Keratinocyte (primary cell): ENCODE measurements around the gene F8A1. TPM values are rescaled to one million over a fixed set of nuclear protein-coding genes. Genes with fewer than 3 reads are reported as not detected.
"Not testable (repeated sequence)": the region's sequence is repeated elsewhere in the genome, so short reads cannot be mapped to it uniquely, and the experiment has no call there.

Experiments used
- DNase-seq: peaks from one replicate; pipeline ENCODE4 v3.0.0-alpha.2; 2011; ENCODE audit warnings: low read depth, missing footprints, low spot score
- FAIRE-seq: peaks from 2 replicates; lab custom pipeline; 2011; peaks lifted over from hg19 to GRCh38; lab: Jason Lieb, UNC
- H2AFZ ChIP-seq: 2 replicates; pipeline ENCODE4 v1.6.0; 2012; ENCODE audit warnings: low read length, control low read depth, inconsistent platforms; ENCODE audit not compliant: control insufficient read depth
- H3K27ac ChIP-seq: 2 replicates; pipeline ENCODE4 v1.5.1; 2011; ENCODE audit warnings: low read length; ENCODE audit not compliant: control insufficient read depth, insufficient read depth
- H3K27me3 ChIP-seq: 3 replicates; pipeline ENCODE4 v1.6.0; 2011; ENCODE audit warnings: low read length; ENCODE audit not compliant: control insufficient read depth, insufficient read depth; ENCODE audit errors: extremely low read depth
- H3K36me3 ChIP-seq, 2 experiments: 2 replicates in 1 of 2; 3 replicates in 1 of 2; pipeline ENCODE4 v1.5.1; 2011; ENCODE audit warnings: low read length in 2 of 2, mild to moderate bottlenecking in 1 of 2; ENCODE audit not compliant: control insufficient read depth in 2 of 2, insufficient read depth in 2 of 2; ENCODE audit errors: extremely low read depth in 1 of 2
- H3K4me1 ChIP-seq: 3 replicates; pipeline ENCODE4 v1.5.1; 2011; ENCODE audit warnings: low read length; ENCODE audit not compliant: control insufficient read depth, insufficient read depth; ENCODE audit errors: extremely low read depth
- H3K4me2 ChIP-seq: 3 replicates; pipeline ENCODE4 v1.6.0; 2011; ENCODE audit warnings: low read depth, low read length; ENCODE audit not compliant: control insufficient read depth, insufficient read depth; ENCODE audit errors: extremely low read depth
- H3K4me3 ChIP-seq, 3 experiments: fragments of 200-600 bp in 1 of 3; sonication (generic) in 1 of 3; 2 replicates in 2 of 3; 3 replicates in 1 of 3; pipeline ENCODE4 v1.5.1; 2011 to 2016; ENCODE audit warnings: low read length in 3 of 3, mild to moderate bottlenecking in 3 of 3, control low read depth in 2 of 3, inconsistent platforms in 1 of 3, low read depth in 1 of 3, mixed read lengths in 1 of 3, mixed run types in 1 of 3, moderate library complexity in 1 of 3; ENCODE audit not compliant: control insufficient read depth in 2 of 3, insufficient read depth in 2 of 3; ENCODE audit errors: extremely low read depth in 1 of 3
- H3K79me2 ChIP-seq: 2 replicates; pipeline ENCODE4 v1.6.0; 2012; ENCODE audit warnings: low read length; ENCODE audit not compliant: control insufficient read depth, insufficient read depth
- H3K9ac ChIP-seq: 3 replicates; pipeline ENCODE4 v1.6.0; 2011; ENCODE audit warnings: low read length; ENCODE audit not compliant: control insufficient read depth, insufficient read depth; ENCODE audit errors: extremely low read depth
- H3K9me1 ChIP-seq: 3 replicates; pipeline ENCODE4 v1.6.0; 2011; ENCODE audit warnings: low read length; ENCODE audit not compliant: control insufficient read depth, insufficient read depth; ENCODE audit errors: extremely low read depth
- H3K9me3 ChIP-seq: 2 replicates; pipeline ENCODE4 v1.5.1; 2012; ENCODE audit warnings: low read depth, low read length; ENCODE audit not compliant: control insufficient read depth
- H4K20me1 ChIP-seq: 3 replicates; pipeline ENCODE4 v1.6.0; 2011; ENCODE audit warnings: low read length; ENCODE audit not compliant: control insufficient read depth, insufficient read depth; ENCODE audit errors: extremely low read depth
- EZH2 ChIP-seq: IDR thresholded peaks from one replicate; pipeline ENCODE4 v1.6.1; 2012; ENCODE audit warnings: inconsistent platforms, mild to moderate bottlenecking, low read length, moderate library complexity
- dilution Hi-C: fragments of 300-500 bp; cut with MboI; formaldehyde crosslinking; loops from one replicate; pipeline ENCODE4 v1.7.0; 2020; ENCODE audit warnings: low sequenced_read_pairs; ENCODE audit not compliant: extremely low pct_ligation_motif_present
- polyA plus RNA-seq, 5 experiments: library from polyadenylated mRNA; depleted of rRNA in 3 of 5; stranded (reverse) in 3 of 5; stranded (forward) in 1 of 5; unstranded in 1 of 5; fragments of >200 nt; gene quantifications; 1 replicate in 1 of 5; 2 replicates in 3 of 5; 3 replicates in 1 of 5; pipeline versions ENCODE4 v1.2.1 to v1.2.3, GENCODE V29; 2011 to 2012; ENCODE audit warnings: missing spikeins in 2 of 5, low read depth in 1 of 5, low replicate concordance in 1 of 5
- TF ChIP-seq, protein P1 (sequence below), 3 experiments: IDR thresholded peaks in 1 of 3; conservative IDR thresholded peaks in 1 of 3; optimal IDR thresholded peaks in 1 of 3; 2 replicates in 2 of 3; 3 replicates in 1 of 3; pipeline versions ENCODE3 to v1.5.1; 2011; ENCODE audit warnings: low read length in 3 of 3, mild to moderate bottlenecking in 3 of 3, moderate library complexity in 2 of 3, control low read depth in 1 of 3, inconsistent platforms in 1 of 3; ENCODE audit not compliant: insufficient read depth in 2 of 3; ENCODE audit errors: extremely low read depth in 1 of 3

Gene F8A1
- polyA plus RNA-seq, 1 donor (not counting 4 experiments of a cell fraction or from before 2014, with no cell fraction given): 3.5 TPM

DNA sequence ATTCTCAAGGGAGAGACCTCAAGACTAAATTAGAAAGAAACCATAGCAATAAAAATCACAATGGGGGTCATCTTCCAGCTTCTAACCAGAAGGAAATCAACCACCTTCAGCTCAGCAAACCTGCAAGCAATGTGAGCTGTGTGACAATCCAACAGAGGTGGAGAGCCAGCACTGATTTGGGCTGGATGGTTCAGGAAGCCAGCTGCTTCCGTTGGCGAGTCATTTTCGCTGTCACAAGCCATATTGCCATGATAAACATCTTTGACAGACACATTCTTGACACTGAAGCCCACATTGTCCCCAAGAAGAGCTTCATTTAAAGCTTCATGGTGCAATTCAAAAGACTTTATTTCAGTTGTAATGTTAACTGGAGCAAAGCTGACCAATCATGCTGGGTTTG is 22.7 kb downstream of the F8A1 start:
- no peak overlapping the region for H2AFZ ChIP-seq
- H3K4me2 ChIP-seq: no peak overlapping the region
- dilution Hi-C loops: no loop called here
- TF ChIP-seq EZH2: no peak
- TF ChIP-seq, protein P1, sequence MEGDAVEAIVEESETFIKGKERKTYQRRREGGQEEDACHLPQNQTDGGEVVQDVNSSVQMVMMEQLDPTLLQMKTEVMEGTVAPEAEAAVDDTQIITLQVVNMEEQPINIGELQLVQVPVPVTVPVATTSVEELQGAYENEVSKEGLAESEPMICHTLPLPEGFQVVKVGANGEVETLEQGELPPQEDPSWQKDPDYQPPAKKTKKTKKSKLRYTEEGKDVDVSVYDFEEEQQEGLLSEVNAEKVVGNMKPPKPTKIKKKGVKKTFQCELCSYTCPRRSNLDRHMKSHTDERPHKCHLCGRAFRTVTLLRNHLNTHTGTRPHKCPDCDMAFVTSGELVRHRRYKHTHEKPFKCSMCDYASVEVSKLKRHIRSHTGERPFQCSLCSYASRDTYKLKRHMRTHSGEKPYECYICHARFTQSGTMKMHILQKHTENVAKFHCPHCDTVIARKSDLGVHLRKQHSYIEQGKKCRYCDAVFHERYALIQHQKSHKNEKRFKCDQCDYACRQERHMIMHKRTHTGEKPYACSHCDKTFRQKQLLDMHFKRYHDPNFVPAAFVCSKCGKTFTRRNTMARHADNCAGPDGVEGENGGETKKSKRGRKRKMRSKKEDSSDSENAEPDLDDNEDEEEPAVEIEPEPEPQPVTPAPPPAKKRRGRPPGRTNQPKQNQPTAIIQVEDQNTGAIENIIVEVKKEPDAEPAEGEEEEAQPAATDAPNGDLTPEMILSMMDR (optimal IDR thresholded peaks at IDR 0.05 in 1 of 3, IDR thresholded peaks at IDR 0.05 in 1 of 3, conservative IDR thresholded peaks at IDR 0.05 in 1 of 3; ENCODE audit: extremely low read depth in 1 of 3, insufficient read depth in 2 of 3, low read length in 3 of 3): no peak
- no peaks in the 10 kb centered on the region for H3K4me1 ChIP-seq
- FAIRE-seq (no peak), DNase-seq (no peak)
- H3K27me3 ChIP-seq: no peaks in the 10 kb centered on the region
- H3K9me3 ChIP-seq: no peaks in the 10 kb centered on the region
- no peaks in the 10 kb centered on the region for H3K79me2 ChIP-seq
- no peak overlapping the region for H3K4me3 ChIP-seq
- H3K27ac ChIP-seq: no peak overlapping the region
- H3K9me1 ChIP-seq: no peaks in the 10 kb centered on the region
- H3K36me3 ChIP-seq: no peaks in the 10 kb centered on the region
- no peaks in the 10 kb centered on the region for H4K20me1 ChIP-seq
- H3K9ac ChIP-seq: no peak overlapping the region

DNA sequence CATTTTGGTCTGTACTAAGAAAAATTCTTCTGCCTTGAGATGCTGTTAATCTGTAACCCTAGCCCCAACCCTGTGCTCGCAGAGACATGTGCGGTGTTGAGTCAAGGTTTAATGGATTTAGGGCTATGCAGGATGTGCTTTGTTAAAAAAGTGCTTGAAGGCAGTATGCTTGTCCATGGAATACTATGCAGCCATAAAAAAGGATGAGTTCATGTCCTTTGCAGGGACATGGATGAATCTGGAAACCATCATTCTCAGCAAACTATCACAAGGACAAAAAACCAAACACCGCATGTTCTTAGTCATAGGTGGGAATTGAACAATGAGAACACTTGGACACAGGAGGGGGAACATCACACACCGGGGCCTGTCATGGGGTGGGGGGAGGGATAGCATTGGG is 23.9 kb downstream of the F8A1 start:
- H3K27me3 ChIP-seq, H3K4me3 ChIP-seq, FAIRE-seq, H2AFZ ChIP-seq, dilution Hi-C loops, H3K79me2 ChIP-seq, H3K4me2 ChIP-seq, H4K20me1 ChIP-seq, H3K27ac ChIP-seq, H3K9me3 ChIP-seq, H3K9me1 ChIP-seq, H3K9ac ChIP-seq, H3K4me1 ChIP-seq, DNase-seq, H3K36me3 ChIP-seq: not testable (repeated sequence)

DNA sequence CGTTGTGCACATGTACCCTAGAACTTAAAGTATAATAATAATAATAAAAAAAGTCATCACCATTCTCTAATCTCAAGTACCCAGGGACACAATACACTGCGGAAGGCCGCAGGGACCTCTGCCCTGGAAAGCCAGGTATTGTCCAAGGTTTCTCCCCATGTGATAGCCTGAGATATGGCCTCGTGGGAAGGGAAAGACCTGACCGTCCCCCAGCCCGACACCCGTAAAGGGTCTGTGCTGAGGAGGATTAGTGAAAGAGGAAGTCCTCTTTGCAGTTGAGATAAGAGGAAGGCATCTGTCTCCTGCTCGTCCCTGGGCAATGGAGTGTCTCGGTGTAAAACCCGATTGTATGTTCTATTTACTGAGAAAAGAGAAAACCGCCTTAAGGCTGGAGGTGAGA is 24.4 kb downstream of the F8A1 start:
- H3K4me2 ChIP-seq, dilution Hi-C loops, DNase-seq, H3K36me3 ChIP-seq, H3K9me3 ChIP-seq, H3K27me3 ChIP-seq, H3K4me1 ChIP-seq, H2AFZ ChIP-seq, H3K4me3 ChIP-seq, H4K20me1 ChIP-seq, H3K9ac ChIP-seq, H3K79me2 ChIP-seq, FAIRE-seq, H3K9me1 ChIP-seq, H3K27ac ChIP-seq: not testable (repeated sequence)
